ENCODE results near the gene MAP3K3.
A peak's percentile ranks its signal among the peaks of the same experiment; 100 is the strongest.

The MAP3K3 gene

GRCh38 chr17:63682981-63683380, 60.8 kb downstream of the MAP3K3 start:
- in situ Hi-C loops (cut with MboI; ENCODE audit: low pct_unique_long_range_greater_than_20kb, low sequenced_read_pairs), result no loop called here
- DNase-seq, result no peak

GRCh38 chr17:63685041-63685440, 62.8 kb downstream of the MAP3K3 start:
- in situ Hi-C loops (cut with MboI; ENCODE audit: low pct_unique_long_range_greater_than_20kb, low sequenced_read_pairs), result no loop called here
- no peak for DNase-seq

- DNase-seq, result no peak
- in situ Hi-C loops (cut with MboI; ENCODE audit: low pct_unique_long_range_greater_than_20kb, low sequenced_read_pairs), result no loop called here
Observed at GRCh38 chr17:63685578-63685977, 63.4 kb downstream of the MAP3K3 start.

- in situ Hi-C loops (cut with MboI; ENCODE audit: low pct_unique_long_range_greater_than_20kb, low sequenced_read_pairs), result no loop called here
- DNase-seq, result no peak
Observed at GRCh38 chr17:63686138-63686685, 64.0 kb downstream of the MAP3K3 start.

GRCh38 chr17:63688396-63689020, 66.3 kb downstream of the MAP3K3 start:
- in situ Hi-C loops (cut with MboI; ENCODE audit: low pct_unique_long_range_greater_than_20kb, low sequenced_read_pairs), result no loop called here
- no peak for DNase-seq

- in situ Hi-C loops (cut with MboI; ENCODE audit: low pct_unique_long_range_greater_than_20kb, low sequenced_read_pairs), result no loop called here
- no peak for DNase-seq
Observed at GRCh38 chr17:63689479-63689878, 67.3 kb downstream of the MAP3K3 start.

DNA sequence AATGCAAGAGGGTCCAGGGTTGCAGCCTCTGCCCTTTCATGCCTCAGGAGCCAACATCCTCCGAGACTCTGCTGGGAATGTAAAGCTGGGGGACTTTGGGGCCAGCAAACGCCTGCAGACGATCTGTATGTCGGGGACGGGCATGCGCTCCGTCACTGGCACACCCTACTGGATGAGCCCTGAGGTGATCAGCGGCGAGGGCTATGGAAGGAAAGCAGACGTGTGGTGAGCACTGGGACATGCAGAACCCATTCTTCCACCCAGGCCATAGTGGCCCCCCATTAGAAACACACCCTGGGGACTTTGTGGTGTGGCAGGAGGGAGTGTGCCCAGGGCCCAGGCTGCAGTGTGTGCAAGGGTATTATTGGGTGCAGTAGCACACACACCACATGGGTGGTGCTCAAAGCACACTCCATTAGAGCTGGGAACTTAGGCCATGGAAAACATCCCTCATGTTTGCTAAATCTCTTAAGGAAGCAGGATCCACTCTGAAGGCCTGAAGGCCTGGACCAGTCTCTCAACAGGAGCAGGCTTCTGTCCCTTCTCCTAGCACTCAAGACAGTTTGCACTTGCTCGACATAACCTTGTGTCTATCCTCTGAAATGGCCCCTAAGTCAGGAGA, 70.1 kb downstream of the MAP3K3 start:
- DNase-seq, result no peak
- in situ Hi-C loops (cut with MboI; ENCODE audit: low pct_unique_long_range_greater_than_20kb, low sequenced_read_pairs), result no loop called here

GRCh38 chr17:63693411-63694113, 71.3 kb downstream of the MAP3K3 start:
- no peak for DNase-seq
- in situ Hi-C loops (cut with MboI; ENCODE audit: low pct_unique_long_range_greater_than_20kb, low sequenced_read_pairs), result no loop called here

- in situ Hi-C loops (cut with MboI; ENCODE audit: low pct_unique_long_range_greater_than_20kb, low sequenced_read_pairs), result no loop called here
- DNase-seq, result no peak
Observed at GRCh38 chr17:63694229-63694949, 72.2 kb downstream of the MAP3K3 start.

- in situ Hi-C loops (cut with MboI; ENCODE audit: low pct_unique_long_range_greater_than_20kb, low sequenced_read_pairs), result no loop called here
- no peak for DNase-seq
Observed at GRCh38 chr17:63694950-63695773, 72.9 kb downstream of the MAP3K3 start.

GRCh38 chr17:63695889-63696288, 73.7 kb downstream of the MAP3K3 start:
- in situ Hi-C loops (cut with MboI; ENCODE audit: low pct_unique_long_range_greater_than_20kb, low sequenced_read_pairs), result no loop called here
- DNase-seq, result no peak

DNA sequence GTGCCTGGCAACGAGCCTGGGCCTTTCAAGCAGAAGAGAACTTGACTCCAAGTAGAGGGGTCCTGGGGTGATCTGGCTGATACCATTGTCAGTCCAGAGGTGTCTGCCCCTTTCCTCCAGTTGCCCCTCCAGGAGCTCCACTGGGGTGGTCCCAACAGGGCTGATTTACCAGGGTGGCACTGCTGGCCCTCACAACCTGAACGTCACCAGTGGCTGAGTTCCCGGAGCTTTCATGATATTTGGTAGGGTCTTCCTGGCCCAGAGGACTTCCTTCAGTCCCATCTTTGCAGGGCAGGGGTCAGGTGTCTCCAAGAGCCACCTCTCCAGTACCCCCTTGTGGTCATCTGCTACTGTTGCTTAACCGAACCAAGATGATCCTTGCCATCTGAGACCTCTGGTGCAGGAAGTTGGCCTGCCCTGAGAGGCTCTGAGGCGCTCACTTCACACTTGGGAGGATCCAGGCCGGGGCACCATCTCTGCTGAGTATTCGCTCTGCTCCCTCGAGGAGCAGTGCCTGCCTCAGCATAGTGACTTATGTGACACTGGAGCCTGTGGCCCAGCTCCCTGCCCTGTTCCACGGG, 74.3 kb downstream of the MAP3K3 start:
- in situ Hi-C loops (cut with MboI; ENCODE audit: low pct_unique_long_range_greater_than_20kb, low sequenced_read_pairs), result no loop called here
- DNase-seq, result peak; percentile 71

DNA sequence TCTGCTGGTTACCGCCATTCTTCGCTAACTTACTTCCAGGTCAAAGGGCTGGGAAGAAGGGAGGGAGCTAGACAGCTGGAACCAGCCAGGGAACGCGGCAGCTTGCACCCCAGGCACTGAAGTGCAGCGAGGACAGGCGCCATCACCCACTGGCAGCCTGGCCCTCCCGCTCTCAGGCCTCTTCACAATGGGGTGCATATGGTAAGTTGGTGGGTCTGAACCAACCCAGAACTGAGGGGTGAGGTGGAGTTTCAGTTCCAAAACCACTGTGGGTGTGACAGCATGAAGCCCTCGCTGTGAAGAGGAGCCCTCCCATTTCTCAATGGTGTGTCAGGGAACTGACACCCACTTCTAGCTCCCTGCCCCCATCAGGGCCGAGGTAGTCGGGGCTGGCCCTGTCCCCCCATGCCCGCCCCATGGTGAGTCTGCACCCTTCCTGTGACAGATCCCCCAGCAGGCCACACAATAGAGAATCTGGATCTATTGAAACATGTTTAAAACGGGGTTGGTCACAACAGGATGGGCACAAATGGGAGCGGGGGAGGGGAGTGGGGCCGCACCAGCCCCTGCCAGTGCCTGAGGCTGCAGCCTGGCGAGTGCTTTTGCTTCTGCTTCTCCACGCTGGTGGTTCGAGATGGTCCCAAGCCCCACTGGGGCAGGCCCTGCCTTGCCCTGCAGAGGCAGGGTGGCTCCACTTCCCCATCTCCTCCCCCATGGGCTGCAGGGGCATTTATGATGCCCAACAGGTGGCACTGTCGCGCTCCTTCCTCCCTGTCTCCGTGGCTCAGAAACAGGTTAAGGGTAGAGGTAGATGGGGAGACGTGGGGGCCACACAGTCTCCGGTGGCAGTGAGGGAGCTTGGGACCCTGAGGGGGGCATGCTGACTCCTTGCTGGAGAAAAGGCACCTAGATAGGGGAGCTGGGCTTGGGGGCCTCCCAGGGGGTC, 75.4 kb downstream of the MAP3K3 start:
- DNase-seq, result peak; percentile 96
- in situ Hi-C loops (cut with MboI; ENCODE audit: low pct_unique_long_range_greater_than_20kb, low sequenced_read_pairs), result no loop called here

GRCh38 chr17:63698381-63698885, 76.2 kb downstream of the MAP3K3 start:
- no peak for DNase-seq
- in situ Hi-C loops (cut with MboI; ENCODE audit: low pct_unique_long_range_greater_than_20kb, low sequenced_read_pairs), result no loop called here

GRCh38 chr17:63698886-63699637, 76.8 kb downstream of the MAP3K3 start:
- peak; percentile 92 for DNase-seq
- in situ Hi-C loops (cut with MboI; ENCODE audit: low pct_unique_long_range_greater_than_20kb, low sequenced_read_pairs), result no loop called here

DNA sequence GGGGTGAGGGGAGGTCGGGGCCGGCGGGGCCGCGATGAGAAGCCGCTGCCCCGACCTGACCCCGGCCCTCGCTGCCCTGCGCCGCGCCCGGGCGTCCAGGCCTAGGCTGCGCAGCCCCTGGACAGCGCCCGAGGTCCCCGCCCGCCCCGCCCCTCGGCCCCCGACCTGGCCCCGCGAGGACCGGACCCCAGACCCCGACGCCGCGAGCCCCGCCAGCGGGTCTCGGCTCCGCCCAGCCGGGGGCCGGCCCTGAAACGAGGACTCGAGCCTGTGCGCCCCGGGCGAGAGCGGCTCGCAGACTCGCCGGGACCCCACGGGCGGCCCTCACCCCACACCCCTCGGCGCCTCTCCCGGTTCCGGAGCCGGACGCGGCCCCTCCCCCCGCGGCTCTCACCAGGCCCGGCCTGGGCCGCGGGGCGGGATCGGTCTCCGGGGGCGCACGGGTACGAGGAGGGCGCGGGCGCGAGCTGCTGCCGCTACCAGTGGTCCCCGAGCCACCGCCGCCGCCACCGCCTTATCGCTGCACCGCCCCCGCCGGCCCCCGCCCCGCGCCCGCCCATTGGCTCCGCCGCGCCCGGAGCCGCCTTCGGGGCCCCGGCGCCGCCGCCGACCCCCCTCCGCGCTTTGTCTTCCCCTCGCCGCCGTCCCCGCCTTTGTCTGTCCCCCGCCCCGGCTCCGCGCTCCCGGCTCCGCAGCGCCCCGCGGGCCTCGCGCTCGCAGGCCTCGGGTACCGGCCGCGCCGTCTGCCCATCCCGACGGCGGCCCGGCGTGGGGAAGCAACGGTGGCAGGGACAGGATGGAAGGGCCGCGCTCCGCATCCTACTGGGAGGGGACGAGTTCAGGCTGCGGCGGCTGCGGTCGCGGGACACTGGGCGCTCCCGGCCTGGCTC, 77.7 kb downstream of the MAP3K3 start, which contains the start of gene LIMD2:
TSS of gene LIMD2 (minus strand) at position 488 of the 890 bp plus-strand sequence. CDS start 827 bp downstream, outside the sequence.
- in situ Hi-C loops (cut with MboI; ENCODE audit: low pct_unique_long_range_greater_than_20kb, low sequenced_read_pairs), result no loop called here
- DNase-seq, result peak; percentile 46
